ENCODE data around the gene FCN2.

FCN2 gene

GRCh38 chr9:134880484-134881312 lies at the start of gene FCN2:
Gene FCN2 (plus strand): TSS chr9:134880810. CDS start chr9:134880822, 12 bp downstream.
- no peak for TF ChIP-seq CTCF (IDR thresholded peaks at IDR 0.05; ENCODE audit: low read depth, low read length)
- DNase-seq (ENCODE audit: low read depth in 2 of 2): no peak

GRCh38 chr9:134830926-134831720 lies 49.5 kb upstream of the FCN2 start:
- no peak for TF ChIP-seq CTCF (IDR thresholded peaks at IDR 0.05; ENCODE audit: low read depth, low read length)
- no peak overlapping the region for H3K4me3 ChIP-seq (replicated peaks in 1 of 2; ENCODE audit: low read depth in 2 of 2, low read length in 2 of 2)
- no peak for DNase-seq (ENCODE audit: low read depth in 2 of 2)

More at GRCh38 chr9:134880484-134881312, at the start of gene FCN2:
- no peak within 1 kb of the TSS for H3K4me3 ChIP-seq (replicated peaks in 1 of 2; ENCODE audit: low read depth in 2 of 2, low read length in 2 of 2)

GRCh38 chr9:134832471-134832870 lies 48.1 kb upstream of the FCN2 start:
- no peak for DNase-seq (ENCODE audit: low read depth in 2 of 2)
- H3K4me3 ChIP-seq (replicated peaks in 1 of 2; ENCODE audit: low read depth in 2 of 2, low read length in 2 of 2): no peak overlapping the region
- no peak for TF ChIP-seq CTCF (IDR thresholded peaks at IDR 0.05; ENCODE audit: low read depth, low read length)

GRCh38 chr9:134833294-134833880 lies 47.2 kb upstream of the FCN2 start:
- no peak overlapping the region for H3K4me3 ChIP-seq (replicated peaks in 1 of 2; ENCODE audit: low read depth in 2 of 2, low read length in 2 of 2)
- DNase-seq (ENCODE audit: low read depth in 2 of 2): no peak
- no peak for TF ChIP-seq CTCF (IDR thresholded peaks at IDR 0.05; ENCODE audit: low read depth, low read length)

GRCh38 chr9:134834217-134834956 lies 46.2 kb upstream of the FCN2 start:
- TF ChIP-seq CTCF (IDR thresholded peaks at IDR 0.05; ENCODE audit: low read depth, low read length): no peak
- H3K4me3 ChIP-seq (replicated peaks in 1 of 2; ENCODE audit: low read depth in 2 of 2, low read length in 2 of 2): no peak overlapping the region
- DNase-seq (ENCODE audit: low read depth in 2 of 2): no peak

GRCh38 chr9:134834957-134835419 lies 45.6 kb upstream of the FCN2 start:
- DNase-seq (ENCODE audit: low read depth in 2 of 2): no peak
- no peak overlapping the region for H3K4me3 ChIP-seq (replicated peaks in 1 of 2; ENCODE audit: low read depth in 2 of 2, low read length in 2 of 2)
- TF ChIP-seq CTCF (IDR thresholded peaks at IDR 0.05; ENCODE audit: low read depth, low read length): no peak

Measured in cardiac fibroblast (primary cell).